NCI-H1048 (cell line): ENCODE data around the gene C15orf40.
"Not testable (repeated sequence)": the region's sequence is repeated elsewhere in the genome, so short reads cannot be mapped to it uniquely, and the experiment has no call there.

Experiments used
- DNase-seq: peaks from one replicate; lab custom pipeline; 2025; lab: John Stamatoyannopoulos, UW

The C15orf40 gene

GRCh38 chr15:82952158-82953081 lies 59.0 kb downstream of the C15orf40 start, which contains the start of gene HOMER2:
Gene HOMER2, minus strand, starts transcription at chr15:82952720. Its CDS starts 185 bp downstream, at chr15:82952535.
- DNase-seq = no peak

DNA sequence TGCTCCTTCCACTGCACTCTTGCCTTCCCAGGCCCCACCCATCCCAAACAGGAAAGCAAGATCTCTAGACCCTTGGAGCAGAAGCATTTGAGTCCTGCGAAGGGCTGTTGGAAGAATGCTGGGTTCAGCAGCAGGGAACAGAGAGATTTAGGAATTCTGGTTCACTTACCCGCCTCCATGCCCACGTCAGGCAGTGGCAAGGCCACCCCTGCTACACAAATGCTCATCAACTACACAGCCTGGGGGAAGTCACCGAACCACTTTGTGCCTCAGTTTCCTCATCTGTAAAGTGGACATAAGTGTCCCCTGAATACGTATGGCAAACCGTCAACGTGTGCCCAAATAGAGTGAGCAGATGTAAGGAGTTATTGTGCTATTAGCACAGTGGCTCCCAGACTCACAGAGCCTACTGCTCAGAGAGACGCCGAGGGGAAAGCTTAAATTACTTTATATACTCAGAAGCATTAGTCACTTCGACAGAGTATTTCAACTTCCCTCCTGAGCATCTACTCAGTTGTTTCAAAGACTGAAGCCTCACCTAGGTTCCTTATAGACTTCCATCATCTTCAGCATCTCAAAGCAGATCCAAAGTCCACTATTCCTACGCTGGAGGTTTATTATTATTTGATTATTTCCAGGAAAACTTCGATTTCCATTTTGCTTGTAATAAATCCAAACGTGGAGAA lies 59.8 kb downstream of the C15orf40 start:
- DNase-seq = no peak

GRCh38 chr15:82950746-82951370 lies 60.6 kb downstream of the C15orf40 start:
- DNase-seq = no peak

DNA sequence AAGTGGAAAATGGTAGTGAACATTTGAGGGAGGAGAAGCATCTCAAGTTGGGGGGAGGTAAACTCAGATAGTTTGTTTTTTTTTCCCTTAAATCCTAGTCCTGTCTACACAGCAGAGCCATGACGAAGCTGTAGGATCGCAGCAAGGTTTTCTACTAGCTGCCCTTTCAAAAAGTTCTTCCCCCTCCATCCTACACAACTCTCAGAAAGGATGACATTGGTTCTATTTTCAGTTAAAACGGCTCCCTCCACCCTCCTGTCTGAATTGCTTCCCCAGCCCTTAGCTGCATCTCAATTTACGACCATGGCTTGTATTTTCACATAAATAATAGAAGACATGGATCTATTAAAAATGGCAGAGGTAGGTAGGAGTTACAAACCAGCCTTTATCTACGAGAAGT lies 61.1 kb downstream of the C15orf40 start:
- no peak for DNase-seq

GRCh38 chr15:82946155-82946701 lies 65.2 kb downstream of the C15orf40 start:
- no peak for DNase-seq

DNA sequence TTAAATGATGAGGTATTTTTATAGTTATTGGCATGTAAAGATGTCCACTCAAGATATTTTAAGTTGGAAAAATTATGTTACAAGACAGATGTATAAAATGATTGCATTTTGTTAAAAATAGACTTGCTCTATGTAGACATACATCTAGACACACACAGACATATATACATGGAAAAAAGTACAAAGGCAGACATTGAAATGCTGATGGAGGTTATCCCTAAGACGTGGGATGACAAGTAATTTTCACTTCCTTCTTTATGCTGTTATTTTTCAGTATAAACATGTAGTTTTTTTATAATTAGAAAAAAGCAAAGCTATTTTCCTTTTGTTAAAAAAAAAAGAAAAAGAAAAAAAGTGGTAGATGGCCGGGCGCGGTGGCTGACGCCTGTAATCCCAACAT lies 66.1 kb downstream of the C15orf40 start:
- DNase-seq = no peak

DNA sequence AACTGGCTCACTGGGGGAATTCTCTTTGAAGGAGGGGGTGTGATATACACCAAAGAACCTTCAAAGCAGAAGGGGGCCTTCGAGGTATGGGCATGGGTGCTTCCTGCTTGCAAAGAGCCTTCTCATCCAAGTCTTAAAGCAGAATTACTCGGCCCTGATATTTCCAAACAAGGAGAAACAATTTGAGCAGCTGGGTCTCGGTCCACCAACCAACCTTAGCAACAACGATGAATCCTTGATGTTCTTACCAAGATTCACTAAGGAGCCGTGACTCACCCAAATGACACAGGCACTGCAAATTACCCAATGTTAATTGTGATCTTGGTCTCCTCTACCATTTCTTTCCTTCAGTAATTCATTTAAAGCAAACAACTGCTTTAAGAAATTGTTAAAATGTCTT lies 66.6 kb downstream of the C15orf40 start:
- no peak for DNase-seq

DNA sequence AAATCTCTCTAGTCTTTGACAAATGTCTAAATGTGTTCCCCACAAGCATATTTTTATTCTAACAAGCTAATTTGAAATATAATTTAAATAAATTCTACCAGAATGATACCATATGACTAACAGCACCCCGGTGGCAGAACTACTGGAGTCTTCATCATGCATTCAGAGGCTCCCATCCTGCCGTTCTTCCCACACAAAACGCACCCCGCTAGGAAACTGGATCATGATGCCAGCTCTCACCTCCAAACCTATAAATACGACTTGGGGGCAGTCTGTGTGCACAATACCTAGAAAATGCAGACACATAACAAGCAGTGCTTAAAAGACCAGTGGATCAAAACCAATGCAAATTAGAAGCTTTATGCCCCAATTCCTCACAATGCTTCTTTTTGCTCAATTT lies 67.4 kb downstream of the C15orf40 start:
- no peak for DNase-seq

DNA sequence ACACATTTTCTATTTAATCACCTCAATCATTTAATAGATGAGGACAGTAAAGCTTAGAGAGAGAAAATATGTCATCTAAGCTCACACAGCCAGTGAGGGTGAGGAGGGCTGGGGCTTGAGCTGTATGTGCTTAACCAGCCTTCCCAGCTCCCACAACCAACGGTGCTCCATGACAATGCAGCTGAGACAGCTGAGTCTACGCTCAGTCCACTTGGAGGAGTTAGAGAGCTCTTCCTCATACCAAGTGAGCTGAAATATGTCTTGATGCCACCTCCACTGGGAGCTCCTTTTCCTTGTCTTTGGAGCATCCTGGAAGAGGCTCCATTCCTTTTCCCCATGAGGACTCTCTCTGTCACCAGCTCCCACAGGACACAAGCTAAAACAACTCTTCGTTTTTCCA lies 68.3 kb downstream of the C15orf40 start:
- no peak for DNase-seq

DNA sequence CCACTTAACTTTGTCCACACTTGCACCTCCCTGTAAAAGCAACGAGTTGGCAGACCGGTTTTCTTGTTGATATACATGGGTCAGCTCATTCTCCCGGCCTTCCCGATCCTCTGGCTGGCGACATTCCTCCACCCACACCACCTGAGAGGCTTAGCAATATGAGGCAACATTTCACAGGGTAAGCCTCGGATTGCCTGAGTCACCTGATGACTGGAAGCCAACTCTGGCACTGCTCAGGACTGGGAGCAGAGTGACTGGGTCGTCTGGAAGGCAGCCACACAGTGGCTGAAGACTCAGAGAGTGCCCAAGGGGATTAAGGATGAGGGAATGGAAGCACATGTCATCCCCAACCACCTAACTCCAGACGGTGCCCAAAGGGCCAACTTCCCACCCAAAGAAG lies 68.7 kb downstream of the C15orf40 start:
- DNase-seq = no peak

- DNase-seq = not testable (repeated sequence)
Measured at GRCh38 chr15:82939678-82940077, 71.8 kb downstream of the C15orf40 start.
